ENCODE data around the gene FGG.

The FGG gene

DNA sequence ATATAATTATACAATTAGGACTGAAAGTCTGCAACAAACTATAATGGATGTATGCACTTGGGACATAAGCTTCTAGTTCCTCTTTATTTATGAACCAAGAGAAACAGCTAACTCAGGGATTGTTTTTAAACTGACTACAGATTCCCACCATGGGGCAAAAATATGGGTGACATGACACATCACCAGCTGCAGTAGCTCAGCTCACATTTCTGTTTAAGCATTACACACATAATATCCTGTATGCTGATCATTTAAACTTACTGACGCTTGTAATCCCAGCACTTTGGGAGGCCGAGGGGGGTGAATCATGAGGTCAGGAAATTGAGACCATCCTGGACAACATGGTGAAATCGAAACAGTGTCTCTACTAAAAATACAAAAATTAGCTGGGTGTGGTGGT is 38.1 kb downstream of the FGG start:
- Histone ChIP-seq H3K9me3 (ENCODE audit: control insufficient read depth in 5 of 5, low read length in 5 of 5) (no peaks in the 10 kb centered on the region), H3K36me3 (ENCODE audit: control insufficient read depth in 5 of 5, insufficient read depth in 5 of 5, low read length in 5 of 5) (no peaks in the 10 kb centered on the region), H3K9ac (ENCODE audit: low read length in 5 of 5) (no peak overlapping the region), H3K27ac (ENCODE audit: low read depth, low read length) (no peak overlapping the region), H3K4me1 (ENCODE audit: control insufficient read depth in 5 of 5, insufficient read depth in 5 of 5, low read length in 5 of 5) (no peaks in the 10 kb centered on the region), H3K27me3 (ENCODE audit: control insufficient read depth in 5 of 5, insufficient read depth in 4 of 5, low read length in 5 of 5) (peaks cover 0 to 4% (median 0%) of the 10 kb centered on the region in 5 donors), H3K4me3 (ENCODE audit: low read depth in 1 of 5, low read length in 5 of 5) (no peak overlapping the region)

DNA sequence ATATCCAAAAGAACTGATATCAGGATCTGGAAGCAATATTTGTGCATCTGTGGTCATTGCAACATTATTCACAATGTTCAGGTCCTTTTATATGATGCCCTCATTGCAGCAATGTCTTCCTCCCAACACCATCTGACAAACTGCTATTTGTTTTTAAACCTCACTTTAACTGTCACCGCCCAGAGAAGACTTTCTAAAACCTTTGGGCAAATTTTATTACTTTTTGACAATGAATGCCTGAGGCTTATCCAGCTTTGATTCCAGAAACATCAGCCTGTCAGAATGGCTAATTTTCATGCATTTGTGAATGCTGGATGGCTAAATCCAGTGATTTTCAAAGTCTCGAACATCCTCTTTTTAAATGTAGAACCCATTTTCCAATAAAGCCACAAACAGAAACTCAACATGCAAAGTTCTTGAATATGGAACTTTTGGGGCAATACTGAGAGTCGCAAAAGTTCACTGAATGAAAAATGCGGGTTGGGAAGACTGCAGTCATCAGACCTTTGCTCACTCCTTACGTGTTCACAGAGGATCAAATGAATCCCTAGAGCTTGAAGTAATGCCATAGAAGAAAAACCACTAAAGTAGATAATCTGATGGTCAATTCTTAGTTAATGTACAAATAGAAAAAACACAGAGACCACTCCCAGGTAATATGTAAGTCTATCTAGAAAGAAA is 39.1 kb downstream of the FGG start:
- Histone ChIP-seq H3K4me1 (ENCODE audit: control insufficient read depth in 5 of 5, insufficient read depth in 5 of 5, low read length in 5 of 5) (no peaks in the 10 kb centered on the region), H3K9ac (ENCODE audit: low read length in 5 of 5) (no peak overlapping the region)

GRCh38 chr4:154569584-154569983 is 42.9 kb downstream of the FGG start:
- no peaks in the 10 kb centered on the region for H3K4me1 ChIP-seq (ENCODE audit: control insufficient read depth in 5 of 5, insufficient read depth in 5 of 5, low read length in 5 of 5)
- H3K9ac ChIP-seq (ENCODE audit: low read length in 5 of 5): no peak overlapping the region
- H3K9me3 ChIP-seq (ENCODE audit: control insufficient read depth in 5 of 5, low read length in 5 of 5): no peaks in the 10 kb centered on the region
- H3K27ac ChIP-seq (ENCODE audit: low read depth, low read length): no peak overlapping the region
- no peaks in the 10 kb centered on the region for H3K27me3 ChIP-seq (ENCODE audit: control insufficient read depth in 5 of 5, insufficient read depth in 4 of 5, low read length in 5 of 5)
- no peaks in the 10 kb centered on the region for H3K36me3 ChIP-seq (ENCODE audit: control insufficient read depth in 5 of 5, insufficient read depth in 5 of 5, low read length in 5 of 5)
- H3K4me3 ChIP-seq (ENCODE audit: low read depth in 1 of 5, low read length in 5 of 5): no peak overlapping the region

More for the DNA sequence above, 39.1 kb downstream of the FGG start:
- Histone ChIP-seq H3K27me3 (ENCODE audit: control insufficient read depth in 5 of 5, insufficient read depth in 4 of 5, low read length in 5 of 5) (peaks cover 0 to 4% (median 0%) of the 10 kb centered on the region in 5 donors), H3K27ac (ENCODE audit: low read depth, low read length) (no peak overlapping the region), H3K36me3 (ENCODE audit: control insufficient read depth in 5 of 5, insufficient read depth in 5 of 5, low read length in 5 of 5) (no peaks in the 10 kb centered on the region), H3K4me3 (ENCODE audit: low read depth in 1 of 5, low read length in 5 of 5) (no peak overlapping the region), H3K9me3 (ENCODE audit: control insufficient read depth in 5 of 5, low read length in 5 of 5) (no peaks in the 10 kb centered on the region)

- Histone ChIP-seq H3K9me3 (ENCODE audit: control insufficient read depth in 5 of 5, low read length in 5 of 5) (no peaks in the 10 kb centered on the region), H3K27me3 (ENCODE audit: control insufficient read depth in 5 of 5, insufficient read depth in 4 of 5, low read length in 5 of 5) (no peaks in the 10 kb centered on the region), H3K27ac (ENCODE audit: low read depth, low read length) (no peak overlapping the region), H3K4me1 (ENCODE audit: control insufficient read depth in 5 of 5, insufficient read depth in 5 of 5, low read length in 5 of 5) (no peaks in the 10 kb centered on the region), H3K4me3 (ENCODE audit: low read depth in 1 of 5, low read length in 5 of 5) (no peak overlapping the region), H3K9ac (ENCODE audit: low read length in 5 of 5) (no peak overlapping the region), H3K36me3 (ENCODE audit: control insufficient read depth in 5 of 5, insufficient read depth in 5 of 5, low read length in 5 of 5) (no peaks in the 10 kb centered on the region)
Observed at GRCh38 chr4:154569028-154569427, 43.4 kb downstream of the FGG start.

DNA sequence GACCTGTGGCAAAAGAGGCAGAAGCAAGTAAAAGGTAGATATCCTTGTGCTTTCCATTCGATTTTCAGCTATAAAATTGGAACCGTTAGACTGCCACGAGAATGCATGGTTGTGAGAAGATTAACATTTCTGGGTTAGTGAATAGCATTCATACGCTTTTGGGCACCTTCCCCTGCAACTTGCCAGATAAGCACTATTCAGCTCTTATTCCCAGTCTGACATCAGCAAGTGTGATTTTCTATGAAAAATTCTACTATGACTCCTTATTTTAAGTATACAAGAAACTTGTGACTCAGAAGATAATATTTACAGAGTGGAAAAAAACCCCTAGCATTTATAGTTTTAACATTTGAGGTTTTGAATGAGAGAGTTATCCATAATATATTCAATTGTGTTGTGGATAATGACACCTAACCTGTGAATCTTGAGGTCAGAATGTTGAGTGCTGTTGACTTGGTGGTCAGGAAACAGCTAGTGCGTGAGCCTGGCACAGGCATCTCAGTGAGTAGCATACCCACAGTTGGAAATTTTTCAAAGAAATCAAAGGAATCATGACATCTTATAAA is 45.7 kb downstream of the FGG start:
- Histone ChIP-seq H3K27ac (ENCODE audit: low read depth, low read length) (no peak overlapping the region), H3K27me3 (ENCODE audit: control insufficient read depth in 5 of 5, insufficient read depth in 4 of 5, low read length in 5 of 5) (no peaks in the 10 kb centered on the region), H3K36me3 (ENCODE audit: control insufficient read depth in 5 of 5, insufficient read depth in 5 of 5, low read length in 5 of 5) (no peaks in the 10 kb centered on the region), H3K9ac (ENCODE audit: low read length in 5 of 5) (no peak overlapping the region), H3K4me3 (ENCODE audit: low read depth in 1 of 5, low read length in 5 of 5) (no peak overlapping the region), H3K9me3 (ENCODE audit: control insufficient read depth in 5 of 5, low read length in 5 of 5) (no peaks in the 10 kb centered on the region), H3K4me1 (ENCODE audit: control insufficient read depth in 5 of 5, insufficient read depth in 5 of 5, low read length in 5 of 5) (no peaks in the 10 kb centered on the region)

- Histone ChIP-seq H3K4me3 (ENCODE audit: low read depth in 1 of 5, low read length in 5 of 5) (no peak overlapping the region), H3K4me1 (ENCODE audit: control insufficient read depth in 5 of 5, insufficient read depth in 5 of 5, low read length in 5 of 5) (no peaks in the 10 kb centered on the region), H3K27ac (ENCODE audit: low read depth, low read length) (no peak overlapping the region), H3K36me3 (ENCODE audit: control insufficient read depth in 5 of 5, insufficient read depth in 5 of 5, low read length in 5 of 5) (no peaks in the 10 kb centered on the region), H3K27me3 (ENCODE audit: control insufficient read depth in 5 of 5, insufficient read depth in 4 of 5, low read length in 5 of 5) (no peaks in the 10 kb centered on the region), H3K9me3 (ENCODE audit: control insufficient read depth in 5 of 5, low read length in 5 of 5) (no peaks in the 10 kb centered on the region), H3K9ac (ENCODE audit: low read length in 5 of 5) (no peak overlapping the region)
Observed at GRCh38 chr4:154565704-154566103, 46.8 kb downstream of the FGG start.

DNA sequence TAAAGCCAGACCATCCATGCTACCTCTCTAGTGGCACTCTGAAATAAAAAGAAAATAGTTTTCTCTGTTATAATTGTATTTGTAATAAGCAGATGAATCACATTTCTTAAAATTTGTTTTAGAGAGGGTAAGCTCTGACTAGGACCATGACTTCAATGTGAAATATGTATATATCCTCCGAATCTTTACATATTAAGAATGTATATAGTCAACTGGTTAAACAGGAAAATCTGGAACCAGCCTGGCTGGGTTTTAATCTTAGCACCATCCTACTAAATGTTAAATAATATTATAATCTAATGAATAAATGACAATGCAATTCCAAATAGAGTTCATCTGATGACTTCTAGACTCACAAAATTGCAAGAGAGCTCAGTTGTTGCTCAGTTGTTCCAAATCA is 48.1 kb downstream of the FGG start:
- Histone ChIP-seq H3K4me1 (ENCODE audit: control insufficient read depth in 5 of 5, insufficient read depth in 5 of 5, low read length in 5 of 5) (no peaks in the 10 kb centered on the region), H3K4me3 (ENCODE audit: low read depth in 1 of 5, low read length in 5 of 5) (no peak overlapping the region), H3K9me3 (ENCODE audit: control insufficient read depth in 5 of 5, low read length in 5 of 5) (no peaks in the 10 kb centered on the region), H3K36me3 (ENCODE audit: control insufficient read depth in 5 of 5, insufficient read depth in 5 of 5, low read length in 5 of 5) (no peaks in the 10 kb centered on the region), H3K27ac (ENCODE audit: low read depth, low read length) (no peak overlapping the region), H3K9ac (ENCODE audit: low read length in 5 of 5) (no peak overlapping the region), H3K27me3 (ENCODE audit: control insufficient read depth in 5 of 5, insufficient read depth in 4 of 5, low read length in 5 of 5) (no peaks in the 10 kb centered on the region)

DNA sequence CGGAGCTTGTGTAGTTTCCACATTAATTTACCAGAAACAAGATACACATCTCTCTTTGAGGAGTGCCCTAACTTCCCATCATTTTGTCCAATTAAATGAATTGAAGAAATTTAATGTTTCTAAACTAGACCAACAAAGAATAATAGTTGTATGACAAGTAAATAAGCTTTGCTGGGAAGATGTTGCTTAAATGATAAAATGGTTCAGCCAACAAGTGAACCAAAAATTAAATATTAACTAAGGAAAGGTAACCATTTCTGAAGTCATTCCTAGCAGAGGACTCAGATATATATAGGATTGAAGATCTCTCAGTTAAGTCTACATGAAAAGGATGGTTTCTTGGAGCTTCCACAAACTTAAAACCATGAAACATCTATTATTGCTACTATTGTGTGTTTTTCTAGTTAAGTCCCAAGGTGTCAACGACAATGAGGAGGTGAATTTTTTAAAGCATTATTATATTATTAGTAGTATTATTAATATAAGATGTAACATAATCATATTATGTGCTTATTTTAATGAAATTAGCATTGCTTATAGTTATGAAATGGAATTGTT is 49.7 kb downstream of the FGG start, which contains the start of gene FGB:
TSS of gene FGB (plus strand) at position 315 of the 558 bp plus-strand sequence. CDS start at position 323, 8 bp downstream.
- Histone ChIP-seq H3K9ac (ENCODE audit: low read length in 5 of 5) (no peak within 1 kb of the TSS), H3K4me3 (ENCODE audit: low read depth in 1 of 5, low read length in 5 of 5) (no peak within 1 kb of the TSS), H3K27me3 (ENCODE audit: control insufficient read depth in 5 of 5, insufficient read depth in 4 of 5, low read length in 5 of 5) (no peaks in the 10 kb centered on the region)

DNA sequence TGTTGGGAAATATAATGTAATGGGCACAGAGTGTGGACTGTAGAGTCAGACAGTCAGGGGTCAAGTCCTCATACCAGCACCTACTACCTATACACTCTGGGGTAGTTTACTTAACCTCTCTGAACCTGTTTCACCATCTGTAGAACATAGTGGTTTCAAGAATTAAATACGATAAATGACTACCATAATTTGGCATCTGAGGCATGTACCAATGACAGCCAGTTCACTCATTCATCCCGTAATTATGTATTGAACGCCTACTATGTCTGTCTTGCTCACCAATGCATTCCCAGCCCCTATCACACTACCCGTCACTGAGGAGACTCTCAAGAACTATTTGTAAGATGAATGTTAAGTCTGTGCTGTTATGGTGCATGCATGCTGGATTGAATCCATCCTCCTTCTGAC is 51.6 kb downstream of the FGG start:
- Histone ChIP-seq H3K4me3 (ENCODE audit: low read depth in 1 of 5, low read length in 5 of 5) (no peak overlapping the region), H3K36me3 (ENCODE audit: control insufficient read depth in 5 of 5, insufficient read depth in 5 of 5, low read length in 5 of 5) (no peaks in the 10 kb centered on the region), H3K27me3 (ENCODE audit: control insufficient read depth in 5 of 5, insufficient read depth in 4 of 5, low read length in 5 of 5) (no peaks in the 10 kb centered on the region), H3K4me1 (ENCODE audit: control insufficient read depth in 5 of 5, insufficient read depth in 5 of 5, low read length in 5 of 5) (no peaks in the 10 kb centered on the region), H3K9me3 (ENCODE audit: control insufficient read depth in 5 of 5, low read length in 5 of 5) (no peaks in the 10 kb centered on the region), H3K9ac (ENCODE audit: low read length in 5 of 5) (no peak overlapping the region), H3K27ac (ENCODE audit: low read depth, low read length) (no peak overlapping the region)

More for the DNA sequence above, 49.7 kb downstream of the FGG start, which contains the start of gene FGB:
- no peak within 1 kb of the TSS for H3K27ac ChIP-seq (ENCODE audit: low read depth, low read length)
- no peaks in the 10 kb centered on the region for H3K9me3 ChIP-seq (ENCODE audit: control insufficient read depth in 5 of 5, low read length in 5 of 5)
- H3K36me3 ChIP-seq (ENCODE audit: control insufficient read depth in 5 of 5, insufficient read depth in 5 of 5, low read length in 5 of 5): no peaks in the 10 kb centered on the region
- no peaks in the 10 kb centered on the region for H3K4me1 ChIP-seq (ENCODE audit: control insufficient read depth in 5 of 5, insufficient read depth in 5 of 5, low read length in 5 of 5)

GRCh38 chr4:154560419-154560801 is 52.0 kb downstream of the FGG start:
- Histone ChIP-seq H3K27ac (ENCODE audit: low read depth, low read length) (no peak overlapping the region), H3K4me1 (ENCODE audit: control insufficient read depth in 5 of 5, insufficient read depth in 5 of 5, low read length in 5 of 5) (no peaks in the 10 kb centered on the region), H3K9ac (ENCODE audit: low read length in 5 of 5) (no peak overlapping the region), H3K4me3 (ENCODE audit: low read depth in 1 of 5, low read length in 5 of 5) (no peak overlapping the region), H3K9me3 (ENCODE audit: control insufficient read depth in 5 of 5, low read length in 5 of 5) (no peaks in the 10 kb centered on the region), H3K27me3 (ENCODE audit: control insufficient read depth in 5 of 5, insufficient read depth in 4 of 5, low read length in 5 of 5) (no peaks in the 10 kb centered on the region), H3K36me3 (ENCODE audit: control insufficient read depth in 5 of 5, insufficient read depth in 5 of 5, low read length in 5 of 5) (no peaks in the 10 kb centered on the region)
